ENCODE results near the gene STXBP1.

DNA sequence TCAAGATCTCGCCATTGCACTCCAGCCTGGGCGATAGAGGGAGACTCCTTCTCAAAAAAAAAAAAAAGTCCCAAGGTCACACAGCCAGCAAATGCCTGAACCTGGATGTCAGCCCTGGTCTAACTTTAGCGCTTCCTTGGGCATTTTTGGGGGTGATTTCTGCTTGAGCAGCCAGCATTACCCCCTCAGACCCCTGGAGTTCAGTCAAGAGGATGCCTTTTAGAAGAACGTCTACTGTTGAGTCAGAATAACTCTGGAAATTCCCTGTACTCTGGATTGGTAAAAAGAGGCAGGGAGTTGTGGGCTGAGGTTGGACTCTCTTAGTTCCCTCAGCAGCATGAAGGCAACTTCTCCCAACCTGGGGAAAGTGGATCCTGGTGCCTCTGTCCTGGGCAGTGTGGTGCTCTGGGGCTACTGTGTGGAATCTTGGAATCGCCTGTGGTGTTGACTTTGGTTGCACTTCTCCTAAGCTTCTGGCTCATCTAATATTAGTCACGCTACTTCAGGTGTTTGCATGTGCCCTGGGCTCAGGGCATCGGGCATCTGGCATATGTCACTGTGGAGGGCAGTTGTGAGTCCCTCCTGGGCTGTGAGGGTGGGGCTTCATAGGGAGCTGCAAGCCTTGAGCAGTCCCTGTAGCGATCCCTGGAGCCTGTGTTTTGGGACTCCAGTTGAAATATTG, 32.2 kb downstream of the STXBP1 start:
- TF ChIP-seq, protein P1, sequence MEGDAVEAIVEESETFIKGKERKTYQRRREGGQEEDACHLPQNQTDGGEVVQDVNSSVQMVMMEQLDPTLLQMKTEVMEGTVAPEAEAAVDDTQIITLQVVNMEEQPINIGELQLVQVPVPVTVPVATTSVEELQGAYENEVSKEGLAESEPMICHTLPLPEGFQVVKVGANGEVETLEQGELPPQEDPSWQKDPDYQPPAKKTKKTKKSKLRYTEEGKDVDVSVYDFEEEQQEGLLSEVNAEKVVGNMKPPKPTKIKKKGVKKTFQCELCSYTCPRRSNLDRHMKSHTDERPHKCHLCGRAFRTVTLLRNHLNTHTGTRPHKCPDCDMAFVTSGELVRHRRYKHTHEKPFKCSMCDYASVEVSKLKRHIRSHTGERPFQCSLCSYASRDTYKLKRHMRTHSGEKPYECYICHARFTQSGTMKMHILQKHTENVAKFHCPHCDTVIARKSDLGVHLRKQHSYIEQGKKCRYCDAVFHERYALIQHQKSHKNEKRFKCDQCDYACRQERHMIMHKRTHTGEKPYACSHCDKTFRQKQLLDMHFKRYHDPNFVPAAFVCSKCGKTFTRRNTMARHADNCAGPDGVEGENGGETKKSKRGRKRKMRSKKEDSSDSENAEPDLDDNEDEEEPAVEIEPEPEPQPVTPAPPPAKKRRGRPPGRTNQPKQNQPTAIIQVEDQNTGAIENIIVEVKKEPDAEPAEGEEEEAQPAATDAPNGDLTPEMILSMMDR (IDR thresholded peaks at IDR 0.05 in 2 of 3, conservative IDR thresholded peaks at IDR 0.05 in 1 of 3; ENCODE audit: borderline replicate concordance in 1 of 3, insufficient read depth in 1 of 3, low read depth in 2 of 3, low read length in 2 of 3): no peak
- TF ChIP-seq EZH2 (IDR thresholded peaks at IDR 0.05) (no peak), ZNF274 (IDR thresholded peaks at IDR 0.05; ENCODE audit: low read depth, low read length) (no peak), CBX3 (IDR thresholded peaks at IDR 0.05; ENCODE audit: low read depth) (no peak)
